ENCODE data around the gene DMRTB1. TPM values are rescaled to one million over a fixed set of nuclear protein-coding genes. Genes with fewer than 3 reads are reported as not detected.
"Not testable (repeated sequence)": the region's sequence is repeated elsewhere in the genome, so short reads cannot be mapped to it uniquely, and the experiment has no call there.

DMRTB1 gene
- not detected in 2 replicates for total RNA-seq

DNA sequence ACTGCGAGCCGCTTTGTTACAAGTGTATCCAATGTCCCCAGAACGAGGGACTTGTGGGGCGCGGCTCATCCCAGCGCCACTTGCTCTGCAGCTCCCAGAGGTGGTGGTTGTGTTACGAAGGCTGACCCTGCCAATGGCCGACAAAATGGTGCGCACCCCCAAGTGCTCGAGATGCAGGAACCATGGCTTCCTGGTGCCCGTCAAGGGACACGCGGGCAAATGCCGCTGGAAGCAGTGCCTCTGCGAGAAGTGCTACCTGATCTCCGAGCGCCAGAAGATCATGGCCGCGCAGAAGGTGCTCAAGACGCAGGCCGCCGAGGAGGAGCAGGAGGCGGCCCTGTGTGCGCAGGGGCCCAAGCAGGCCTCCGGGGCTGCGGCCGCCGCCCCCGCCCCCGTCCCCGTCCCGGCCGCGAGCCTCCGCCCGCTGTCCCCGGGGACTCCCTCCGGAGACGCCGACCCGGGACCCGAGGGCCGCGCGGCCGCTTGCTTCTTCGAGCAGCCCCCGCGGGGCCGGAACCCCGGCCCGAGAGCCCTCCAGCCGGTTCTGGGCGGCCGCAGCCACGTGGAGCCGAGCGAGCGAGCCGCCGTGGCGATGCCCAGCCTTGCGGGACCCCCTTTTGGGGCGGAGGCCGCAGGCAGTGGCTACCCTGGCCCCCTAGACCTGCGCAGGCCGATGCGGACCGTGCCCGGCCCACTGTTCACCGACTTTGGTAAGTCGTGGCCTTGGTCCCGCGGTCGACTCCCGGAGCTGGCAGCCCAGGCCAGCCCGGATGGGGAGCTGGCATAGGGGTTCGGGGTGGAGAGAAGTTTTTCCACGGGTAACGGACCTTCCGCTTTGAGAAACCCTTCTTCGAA, at the start of gene DMRTB1:
DMRTB1 (plus strand) TSS at position 79 of the 855 bp plus-strand sequence; CDS start at position 134, 55 bp downstream.
- DNase-seq (ENCODE audit: low read depth in 2 of 2), result no peak

DNA sequence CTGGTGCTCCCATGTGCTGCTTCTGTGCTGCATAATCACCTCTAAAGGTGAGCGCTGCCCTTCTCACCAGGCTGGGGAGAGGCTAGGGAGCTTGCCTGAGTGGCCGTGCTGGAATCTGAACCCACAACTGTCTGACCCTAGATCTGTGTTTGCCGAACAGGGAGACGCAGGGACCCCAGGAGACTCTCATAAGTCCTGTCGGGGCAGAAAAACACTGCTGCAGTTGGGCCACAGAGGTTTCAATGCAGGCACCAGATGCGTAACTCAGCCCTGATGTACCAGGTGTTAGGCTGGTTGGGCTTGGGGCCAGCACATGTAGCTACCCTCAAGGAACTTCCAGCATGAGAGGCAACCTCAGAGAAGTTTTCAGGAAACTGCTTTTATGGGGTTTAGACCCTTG, 49.5 kb upstream of the DMRTB1 start:
- no peak for DNase-seq (ENCODE audit: low read depth in 2 of 2)

DNA sequence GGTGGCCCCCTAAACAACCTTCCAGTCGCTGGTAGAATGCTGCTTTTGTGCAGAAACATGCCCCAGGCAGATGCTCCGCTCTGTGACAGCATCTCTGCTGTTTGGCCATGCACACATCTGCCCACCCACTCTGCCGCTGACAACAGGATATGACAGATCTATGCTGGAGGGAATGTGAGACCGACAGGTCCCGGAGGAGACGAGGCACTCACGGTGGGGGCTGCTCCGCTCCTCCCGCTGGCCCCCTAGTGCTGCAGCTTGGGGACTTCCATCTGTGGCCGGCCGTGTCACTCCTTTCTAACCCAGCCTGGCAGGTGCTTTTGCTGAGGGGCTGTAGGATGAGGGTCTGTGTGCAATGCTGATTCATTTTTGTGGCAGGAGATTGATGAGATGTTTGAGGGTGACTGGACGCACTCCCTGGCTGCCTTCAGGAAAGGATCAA, 49.1 kb upstream of the DMRTB1 start:
- DNase-seq (ENCODE audit: low read depth in 2 of 2), result peak; percentile 6 to 65

DNA sequence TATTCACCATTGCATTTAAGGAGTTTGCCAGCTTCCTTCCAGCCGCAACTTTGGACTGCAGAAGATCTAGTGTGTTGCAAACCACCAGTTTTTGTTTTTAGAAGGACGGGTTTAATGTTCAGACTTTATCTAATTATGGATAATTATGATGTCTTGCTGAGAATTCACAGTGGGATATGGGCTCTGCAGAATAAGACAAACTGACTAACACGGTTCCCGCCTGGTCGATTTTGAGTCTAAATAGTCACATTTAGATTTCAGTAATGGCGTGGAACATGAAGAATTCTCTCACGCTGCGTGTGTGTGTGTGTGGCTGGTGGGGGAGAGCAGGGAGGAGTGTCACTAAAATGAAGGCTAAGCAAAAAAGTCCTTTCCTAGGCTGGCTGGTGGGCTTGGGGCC, 48.5 kb upstream of the DMRTB1 start:
- no peak for DNase-seq (ENCODE audit: low read depth in 2 of 2)

DNA sequence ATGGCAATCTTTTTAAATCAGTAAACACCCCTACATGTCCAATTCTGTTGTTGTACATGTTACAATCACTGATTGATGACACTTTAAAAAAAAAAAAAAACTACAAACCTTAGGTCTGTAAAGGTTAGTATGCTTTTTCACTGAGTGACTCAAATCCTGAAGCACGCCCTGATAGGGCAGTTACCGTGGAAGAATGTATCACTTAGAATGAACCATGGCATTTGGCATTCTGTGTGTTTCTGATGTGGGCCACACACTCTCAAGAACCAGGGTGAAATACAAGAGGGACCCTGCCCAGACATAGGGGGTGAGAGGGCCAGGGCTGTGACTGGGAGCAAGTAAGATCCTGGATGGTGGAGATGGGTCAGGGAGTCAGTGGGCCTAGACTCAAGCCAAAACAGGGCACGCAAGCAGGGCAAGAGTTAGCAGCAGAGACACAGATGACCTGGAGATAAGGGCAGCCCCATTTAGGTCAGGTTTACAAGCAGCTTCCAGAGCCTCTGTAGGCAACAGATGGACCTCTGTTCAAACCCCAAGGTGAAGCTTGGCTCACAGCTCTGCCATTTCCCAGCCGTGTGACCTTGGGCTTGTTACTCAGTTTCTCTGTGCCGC, 47.6 kb upstream of the DMRTB1 start:
- DNase-seq (ENCODE audit: low read depth in 2 of 2), result no peak

DNA sequence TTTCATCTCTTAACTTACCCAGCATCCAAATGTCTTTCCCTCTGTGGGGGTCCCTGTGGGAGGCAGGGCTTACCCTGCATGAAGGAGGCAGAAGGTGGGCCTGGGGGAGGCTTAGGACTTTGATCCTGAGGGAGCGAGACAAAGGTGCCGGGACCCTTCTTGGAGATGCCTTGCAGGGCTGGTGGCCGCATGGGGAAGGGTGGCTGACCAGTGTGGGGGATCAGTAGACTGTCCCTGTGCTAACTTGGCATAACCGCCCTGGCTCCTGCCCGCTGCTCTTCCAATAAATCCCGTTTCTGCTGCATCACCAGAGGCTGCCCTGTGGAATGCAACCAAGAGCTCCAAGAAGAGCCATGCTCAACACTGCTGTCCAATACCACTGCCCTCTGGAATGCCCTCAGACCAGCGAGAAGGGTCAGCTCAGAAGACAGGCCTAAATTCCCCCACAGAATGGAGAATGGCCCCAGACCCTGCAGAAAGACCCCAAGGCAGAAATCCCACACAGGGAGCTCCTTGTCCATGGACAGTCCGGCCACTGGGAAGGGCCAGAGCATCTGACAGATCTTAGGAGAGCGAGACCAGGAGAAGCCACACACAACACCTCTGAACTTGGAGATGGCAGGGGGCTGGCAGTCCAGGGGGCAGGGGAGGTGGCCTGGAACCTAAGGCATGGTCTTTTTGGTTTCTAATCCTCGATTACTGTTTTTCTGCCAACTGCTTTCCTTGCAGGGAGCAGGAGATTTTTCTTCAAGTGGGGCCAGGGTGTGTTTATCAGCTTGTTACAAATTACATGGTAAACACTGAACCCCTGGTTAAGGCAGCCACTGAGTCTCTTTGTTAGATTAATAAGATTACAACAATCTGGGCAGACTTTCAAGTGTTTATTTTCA, 46.7 kb upstream of the DMRTB1 start:
- no peak for DNase-seq (ENCODE audit: low read depth in 2 of 2)

DNA sequence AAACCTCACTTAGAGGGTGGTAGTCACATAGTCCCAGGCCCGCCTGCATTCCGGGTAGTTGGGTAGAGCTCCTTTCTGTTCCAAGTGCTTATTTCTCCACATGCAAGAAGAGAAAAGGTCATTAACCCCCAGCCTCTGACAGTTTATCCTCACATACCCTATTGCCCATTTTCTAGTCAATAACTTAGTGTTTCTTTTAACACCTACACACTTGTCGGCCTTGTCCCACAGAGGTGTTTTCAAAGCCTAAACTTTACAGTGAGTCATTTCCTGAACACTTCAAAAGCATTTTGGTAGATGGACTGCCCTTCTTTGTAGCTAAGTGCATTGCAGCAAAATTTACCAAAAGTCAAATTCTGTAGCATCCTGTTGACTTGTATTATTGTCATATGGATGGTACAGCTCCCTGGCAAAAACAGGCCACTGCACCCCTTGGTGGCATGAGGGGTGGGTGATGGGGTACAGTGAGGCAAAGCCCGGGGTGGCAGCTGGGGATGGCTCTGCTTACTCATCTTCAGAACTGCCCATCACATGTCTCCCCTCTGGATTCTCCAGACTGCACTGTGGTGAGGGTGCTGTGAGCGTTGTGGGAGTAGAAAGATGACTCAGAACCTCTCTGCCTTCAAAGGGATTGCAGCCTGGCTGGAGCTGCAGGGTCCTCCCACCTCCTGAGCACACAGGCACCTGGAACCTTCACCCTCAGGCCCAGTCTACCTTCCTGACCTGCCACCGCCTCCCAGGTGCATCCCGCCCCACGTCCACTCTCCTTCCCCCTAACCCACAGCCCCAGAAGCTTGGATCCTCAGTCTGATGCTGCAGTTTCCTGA, 45.8 kb upstream of the DMRTB1 start:
- DNase-seq (ENCODE audit: low read depth in 2 of 2), result peak; percentile 16 to 22

DNA sequence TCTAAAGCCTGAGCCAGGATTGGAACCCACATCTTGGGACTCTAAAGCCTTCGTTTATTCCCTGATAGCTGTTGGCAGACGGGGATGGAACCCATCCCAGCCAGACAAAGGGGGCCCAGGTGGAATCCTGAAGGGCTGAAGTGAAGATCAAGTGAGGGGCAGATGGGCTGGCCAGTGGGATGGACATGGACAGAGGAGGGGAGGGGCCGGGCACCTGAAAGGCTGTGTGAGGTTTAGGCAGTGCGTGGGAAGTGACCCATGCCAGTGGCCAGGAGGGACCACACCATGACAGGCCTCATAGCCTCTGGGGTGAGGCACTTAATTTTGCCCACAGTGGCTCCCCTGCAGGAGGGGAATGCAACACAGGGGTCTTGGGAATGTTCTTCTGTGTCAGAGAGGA, 44.6 kb upstream of the DMRTB1 start:
- no peak for DNase-seq (ENCODE audit: low read depth in 2 of 2)

DNA sequence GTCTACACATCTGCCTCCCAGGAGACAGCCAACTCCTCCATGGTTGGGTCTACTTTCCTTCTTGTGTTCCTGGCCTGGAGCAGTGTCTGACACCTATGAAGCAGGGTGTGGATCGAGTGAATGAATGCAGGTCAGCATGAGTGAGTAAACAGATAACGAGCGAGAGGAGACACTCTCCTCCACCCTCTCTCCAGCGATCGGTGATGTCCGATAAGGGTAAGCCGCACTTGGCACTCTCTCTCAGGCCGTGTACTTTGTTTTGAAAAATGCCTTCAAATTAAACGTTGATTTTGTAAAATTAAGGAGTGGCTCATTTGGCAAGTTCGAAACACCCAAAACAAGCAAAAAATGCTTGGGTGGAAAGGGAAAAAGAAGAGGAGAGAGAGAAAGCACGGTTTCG, 43.8 kb upstream of the DMRTB1 start:
- DNase-seq (ENCODE audit: low read depth in 2 of 2), result no peak

DNA sequence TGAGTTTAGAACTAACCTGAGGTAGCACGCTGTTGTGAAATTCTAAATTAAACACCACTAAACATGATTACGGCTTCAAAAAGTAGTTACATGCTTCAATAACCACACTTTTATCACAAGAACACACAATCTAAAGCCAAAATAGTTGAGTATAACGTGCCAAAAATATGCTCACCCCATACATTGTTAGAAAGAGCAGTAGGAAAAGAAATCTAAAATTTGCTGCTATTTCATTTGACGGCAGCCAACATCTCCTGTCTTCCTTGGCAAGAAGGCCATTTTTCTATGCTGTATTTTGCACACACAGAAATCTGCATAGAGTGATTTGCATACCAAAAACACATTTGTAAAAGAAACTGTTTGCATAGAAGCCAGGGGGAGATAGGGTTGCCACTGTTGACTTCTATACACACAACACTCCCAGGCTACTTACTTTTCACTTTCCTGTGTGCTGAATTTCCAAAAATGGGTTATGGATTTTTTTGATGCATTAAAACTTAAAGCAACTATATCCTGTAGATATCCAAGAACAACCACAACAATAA, 42.9 kb upstream of the DMRTB1 start:
- no peak for DNase-seq (ENCODE audit: low read depth in 2 of 2)

DNA sequence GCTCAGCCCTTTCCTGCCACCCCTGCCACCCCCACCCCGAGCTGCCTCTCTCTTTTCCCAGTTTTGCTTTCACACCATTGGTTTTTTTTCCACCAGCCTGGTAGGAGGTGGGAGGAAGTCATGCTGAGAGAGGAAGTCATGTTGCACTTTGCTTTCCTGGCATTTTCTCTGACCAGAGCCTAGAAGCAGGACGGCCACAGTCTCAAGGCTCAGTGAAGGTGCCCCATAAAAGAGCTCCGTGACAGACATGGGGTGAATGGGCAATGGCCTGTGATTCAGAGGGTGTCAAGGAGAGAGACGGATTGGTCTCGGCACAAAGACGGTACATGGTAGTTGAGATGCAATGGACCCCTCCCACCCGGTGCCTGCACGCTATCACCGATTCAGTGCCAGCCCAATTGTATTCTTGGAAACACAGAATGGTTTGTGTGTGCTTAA, 42.1 kb upstream of the DMRTB1 start:
- DNase-seq (ENCODE audit: low read depth in 2 of 2), result no peak

DNA sequence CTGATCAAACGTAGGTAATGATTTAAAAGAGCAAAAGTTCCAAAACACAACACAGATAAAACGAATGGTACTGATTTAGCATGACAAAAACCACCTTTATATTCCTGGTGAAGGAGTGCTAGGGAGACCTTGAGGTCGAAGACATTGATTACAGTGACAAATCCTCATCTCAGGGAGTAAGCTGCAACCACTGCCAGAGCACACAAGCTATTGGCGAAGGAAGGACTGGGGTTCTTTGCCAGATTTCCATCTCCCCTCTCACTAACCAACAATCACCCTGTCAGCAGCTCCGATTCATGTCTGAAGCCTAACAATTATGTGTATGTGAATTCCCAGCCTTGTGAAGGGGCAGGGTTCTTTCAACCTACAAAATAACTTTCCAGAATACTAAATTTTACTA, 40.2 kb upstream of the DMRTB1 start:
- DNase-seq (ENCODE audit: low read depth in 2 of 2), result no peak

DNA sequence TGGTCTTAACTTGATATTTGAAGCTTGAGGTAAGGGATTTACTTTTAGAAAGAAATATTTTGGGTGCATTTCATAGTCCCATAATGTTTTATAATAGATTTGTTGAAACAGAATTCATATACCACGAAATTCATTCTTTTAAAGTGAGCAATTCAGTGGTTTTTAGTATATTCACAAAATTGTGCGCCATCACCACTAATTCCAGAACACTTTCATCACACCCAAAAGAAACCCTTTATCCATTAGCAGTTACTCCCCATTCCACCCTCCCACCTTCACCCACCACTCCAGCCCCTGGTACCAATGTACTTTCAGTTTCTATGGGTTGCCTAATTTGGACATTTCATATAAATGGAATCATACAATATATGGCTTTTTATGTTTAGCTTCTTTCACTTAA, 38.9 kb upstream of the DMRTB1 start:
- DNase-seq (ENCODE audit: low read depth in 2 of 2), result no peak

DNA sequence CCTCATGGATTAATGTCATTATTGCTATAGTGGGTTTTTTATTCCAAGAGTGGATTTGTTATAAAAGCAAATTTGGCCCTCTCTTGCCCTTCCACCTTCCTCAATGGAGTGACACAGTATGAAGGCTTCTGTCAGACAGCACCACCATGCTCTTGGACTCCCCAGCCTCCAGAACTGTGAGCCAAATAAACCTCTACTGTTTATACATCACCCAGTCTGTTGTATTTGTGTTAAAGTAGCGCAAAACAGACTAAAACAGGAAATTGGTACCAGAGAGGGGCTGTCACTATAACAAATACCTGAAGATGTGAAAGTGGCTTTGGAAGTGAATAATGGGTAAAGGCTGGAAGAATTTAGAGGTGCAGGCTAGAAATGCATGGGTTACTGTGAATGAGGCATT, 38.0 kb upstream of the DMRTB1 start:
- no peak for DNase-seq (ENCODE audit: low read depth in 2 of 2)

DNA sequence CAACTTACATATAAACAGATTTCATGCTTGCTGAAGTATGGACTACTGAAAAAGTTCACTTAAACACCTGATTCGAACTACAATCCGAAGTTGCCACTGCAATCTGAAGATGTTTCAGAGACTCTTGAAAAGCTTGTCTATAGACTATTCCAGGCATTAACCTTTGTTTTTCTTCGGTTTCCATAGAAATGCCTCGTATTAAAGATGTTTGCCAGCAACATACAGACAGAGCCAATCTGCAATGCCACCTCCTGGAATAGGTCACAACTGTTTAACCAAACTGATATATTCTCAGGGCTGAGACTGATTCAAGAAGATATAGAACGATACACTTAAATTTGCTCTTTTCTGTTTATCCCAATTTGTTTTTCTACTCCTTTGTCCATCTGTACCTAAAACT, 28.9 kb upstream of the DMRTB1 start:
- peak in 1 of 2 donors; percentile 12 for DNase-seq (ENCODE audit: low read depth in 2 of 2)

DNA sequence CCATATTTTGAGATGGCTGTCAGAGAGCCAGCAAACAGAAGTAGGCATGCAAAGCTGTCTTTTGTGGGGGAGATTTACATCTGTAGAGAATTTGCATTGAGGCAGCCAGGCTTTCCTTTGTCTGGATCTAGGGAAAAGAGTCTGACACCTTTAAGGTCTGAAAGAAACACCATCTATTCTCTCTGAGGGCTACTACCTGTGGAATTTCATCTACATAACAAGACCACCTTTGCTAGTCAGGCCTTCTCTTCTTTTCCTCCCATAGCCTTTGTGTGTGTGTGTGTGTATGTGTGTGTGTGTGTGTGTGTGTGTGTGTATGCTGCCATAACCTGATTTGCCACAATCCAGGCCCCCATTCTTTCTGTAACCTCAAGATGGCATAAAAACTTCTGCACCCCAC, 28.4 kb upstream of the DMRTB1 start:
- DNase-seq (ENCODE audit: low read depth in 2 of 2), result no peak

DNA sequence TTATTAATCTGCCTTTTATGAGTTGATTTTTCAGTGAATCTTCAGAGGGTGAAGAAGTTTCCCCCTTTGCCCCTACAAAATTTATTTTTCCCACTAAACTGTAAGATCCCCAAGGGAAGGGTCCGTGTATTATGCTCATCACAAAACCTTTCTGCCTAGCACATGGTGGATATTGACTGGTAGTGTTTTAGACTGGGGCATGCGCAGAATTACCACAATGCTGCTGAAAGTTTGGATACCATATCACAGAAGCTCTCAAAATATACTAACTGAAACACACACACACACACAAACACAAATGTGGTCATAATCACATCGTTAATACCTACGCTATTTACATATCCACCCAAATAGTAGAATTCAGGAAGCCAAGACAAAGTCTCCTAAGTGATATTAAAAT, 28.0 kb upstream of the DMRTB1 start:
- no peak for DNase-seq (ENCODE audit: low read depth in 2 of 2)

DNA sequence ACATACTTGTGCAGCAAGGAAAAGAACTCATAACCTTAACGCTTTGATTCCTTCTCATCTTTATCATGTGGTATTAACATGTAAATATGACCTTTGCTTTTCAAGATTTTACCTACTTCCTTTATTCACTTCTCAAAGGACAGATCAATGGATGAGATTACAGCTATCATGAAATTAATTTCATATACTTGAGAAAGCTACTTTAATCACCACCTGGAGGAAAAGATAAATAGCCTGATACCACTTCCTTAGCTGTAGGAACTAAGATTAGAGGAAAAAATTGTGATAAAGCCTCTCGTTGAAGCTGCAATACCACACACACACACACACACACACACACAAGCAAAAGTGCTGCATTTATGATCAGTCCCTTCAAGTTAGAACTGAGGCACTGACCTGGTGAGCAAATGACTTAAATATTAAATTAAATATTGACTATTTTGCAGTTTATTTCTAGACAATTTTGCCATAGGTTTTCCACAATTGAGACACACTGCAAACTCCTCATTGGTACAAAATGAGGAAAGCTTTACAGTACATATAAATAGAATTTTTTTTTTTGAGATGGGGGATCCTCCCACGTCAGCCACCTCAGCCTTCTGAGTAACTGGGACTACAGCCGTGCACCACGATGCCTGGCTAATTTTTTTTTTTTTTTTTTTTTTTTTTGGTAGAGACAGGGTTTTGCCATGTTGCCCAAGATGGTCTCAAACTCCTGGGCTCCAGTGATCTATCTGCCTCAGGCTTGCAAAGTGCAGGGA, 27.2 kb upstream of the DMRTB1 start:
- no peak for DNase-seq (ENCODE audit: low read depth in 2 of 2)

DNA sequence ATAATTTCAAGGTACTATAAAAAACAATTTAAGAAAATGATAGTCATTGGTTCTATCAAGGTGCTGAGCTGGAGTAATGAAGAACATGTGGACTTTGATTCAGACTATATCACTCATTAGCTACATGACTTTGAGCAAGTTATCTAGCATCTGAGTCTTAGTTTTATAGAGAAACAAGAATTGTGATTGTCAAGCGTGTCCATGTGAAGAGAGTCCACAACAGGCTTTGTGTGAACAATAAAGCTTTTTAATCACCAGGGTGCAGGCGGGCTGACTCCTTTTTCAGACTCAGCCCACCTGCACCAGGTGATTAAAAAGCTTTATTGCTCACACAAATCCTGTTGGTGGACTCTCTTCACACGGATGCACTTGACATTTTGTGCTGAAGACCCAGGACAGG, 26.6 kb upstream of the DMRTB1 start:
- no peak for DNase-seq (ENCODE audit: low read depth in 2 of 2)

DNA sequence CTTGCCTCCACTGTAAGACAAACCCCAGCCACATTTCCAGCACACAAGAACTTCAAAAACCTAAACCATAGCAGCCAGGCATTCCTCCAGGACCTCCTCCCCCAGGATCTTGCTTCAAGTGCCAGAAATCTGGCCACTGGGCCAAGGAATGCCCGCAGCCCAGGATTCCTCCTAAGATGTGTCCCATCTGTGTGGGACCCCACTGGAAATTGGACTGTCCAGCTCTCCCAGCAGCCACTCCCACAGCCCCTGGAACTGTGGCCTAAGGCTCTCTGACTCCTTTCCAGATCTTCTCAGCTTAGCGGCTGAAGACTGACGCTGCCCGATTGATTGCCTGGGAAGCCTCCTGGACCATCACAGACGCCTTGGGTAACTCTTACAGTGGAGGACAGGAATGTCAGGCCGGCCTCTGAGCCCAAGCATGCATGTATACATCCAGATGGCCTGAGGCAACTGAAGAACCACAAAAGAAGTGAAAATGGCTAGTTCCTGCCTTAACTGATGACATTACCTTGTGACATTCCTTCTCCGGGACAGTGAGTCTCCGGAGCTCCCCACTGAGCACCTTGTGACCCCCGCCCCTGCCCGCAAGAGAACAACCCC, 24.7 kb upstream of the DMRTB1 start:
- not testable (repeated sequence) for DNase-seq (ENCODE audit: low read depth in 2 of 2)
